LNCAP (cell line): Measurements from ENCODE around the gene ST6GALNAC3.

Experiments used
- CTCF ChIP-seq: fragments of 450-650 bp; IDR thresholded peaks from 2 replicates; pipeline ENCODE4 v1.5.1; 2017; ENCODE audit warnings: mild to moderate bottlenecking

ST6GALNAC3 gene

GRCh38 chr1:76170513-76170912, 96.0 kb downstream of the ST6GALNAC3 start:
- TF ChIP-seq CTCF, result no peak

GRCh38 chr1:76176000-76176399, 101.5 kb downstream of the ST6GALNAC3 start:
- TF ChIP-seq CTCF, result no peak

GRCh38 chr1:76177615-76178014, 103.1 kb downstream of the ST6GALNAC3 start:
- TF ChIP-seq CTCF, result no peak

GRCh38 chr1:76179219-76179698, 104.7 kb downstream of the ST6GALNAC3 start:
- TF ChIP-seq CTCF, result no peak

GRCh38 chr1:76185207-76185606, 110.7 kb downstream of the ST6GALNAC3 start:
- TF ChIP-seq CTCF, result no peak

GRCh38 chr1:76186554-76187170, 112.1 kb downstream of the ST6GALNAC3 start:
- TF ChIP-seq CTCF, result no peak

GRCh38 chr1:76187436-76187835, 112.9 kb downstream of the ST6GALNAC3 start:
- TF ChIP-seq CTCF, result no peak

- TF ChIP-seq CTCF, result no peak
These were observed 114.8 kb downstream of the ST6GALNAC3 start for GRCh38 chr1:76189310-76189709.
